ENCODE results near the gene TMEM203. TPM values are rescaled to one million over a fixed set of nuclear protein-coding genes. Genes with fewer than 3 reads are reported as not detected.

TMEM203 gene
- total RNA-seq, 1 experiment from 2014 or later = 35.5 TPM

DNA sequence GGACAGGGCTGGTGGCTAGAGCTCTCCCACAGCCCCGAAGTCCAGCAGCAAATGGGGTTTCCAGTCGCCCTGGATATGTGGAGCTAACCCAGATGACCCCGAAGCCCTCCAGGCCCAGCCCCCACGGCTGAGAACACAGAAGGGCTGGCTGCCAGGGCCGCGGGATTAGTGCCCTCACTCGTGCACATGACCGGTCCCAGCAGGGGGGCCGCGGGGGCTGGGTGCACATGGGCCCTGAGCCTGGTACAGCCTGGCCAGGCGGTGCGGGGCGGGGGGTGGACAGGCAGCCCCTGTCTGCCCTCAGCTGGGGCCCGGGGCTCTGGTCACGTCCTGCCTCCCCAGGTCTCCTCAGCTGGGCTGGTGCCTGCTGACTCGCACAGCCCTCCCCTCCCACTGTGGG is 11.1 kb downstream of the TMEM203 start:
- Histone ChIP-seq H2BK12ac (ENCODE audit: insufficient read length, low read depth, low read length) (no peak overlapping the region), H2BK120ac (ENCODE audit: low read depth, low read length, poor library complexity, severe bottlenecking) (no peak overlapping the region), H2BK5ac (ENCODE audit: insufficient read length, low read length) (no peak overlapping the region), H3K27ac (ENCODE audit: insufficient read length, low read depth, low read length) (no peak overlapping the region), H3K56ac (ENCODE audit: insufficient read length, low read depth, low read length) (no peak overlapping the region), H3K4me2 (ENCODE audit: insufficient read depth, insufficient read length, low read length) (no peak overlapping the region), H4K8ac (replicated peaks; ENCODE audit: insufficient read length, low read depth, low read length) (no peak overlapping the region), H4K20me1 (ENCODE audit: control insufficient read depth, insufficient read depth, insufficient read length) (no peaks in the 10 kb centered on the region), H3K23me2 (ENCODE audit: insufficient read length, low read depth, low read length, poor library complexity, severe bottlenecking) (peaks cover 2% of the 10 kb centered on the region), H3K79me1 (ENCODE audit: insufficient read depth, low read depth, low read length, poor library complexity, severe bottlenecking) (peaks cover 3% of the 10 kb centered on the region), H3K79me2 (ENCODE audit: insufficient read depth, low read length) (0 out of 2 replicates have a peak, but pooled peaks cover 2% of the 10 kb centered on the region), H2AFZ (ENCODE audit: low read length) (no peak overlapping the region), H4K5ac (ENCODE audit: insufficient read length, low read depth, low read length) (no peak overlapping the region), H3K18ac (ENCODE audit: insufficient read length, low read depth, low read length) (no peak overlapping the region), H3K27me3 (ENCODE audit: insufficient read depth, low read length) (no peaks in the 10 kb centered on the region), H2BK20ac (ENCODE audit: low read depth, low read length, poor library complexity, severe bottlenecking) (no peak overlapping the region), H2AK5ac (ENCODE audit: insufficient read length, low read length) (no peak overlapping the region), H3K9ac (ENCODE audit: extremely low read depth, insufficient read length, low read length) (no peak overlapping the region), H3K4me1 (ENCODE audit: insufficient read depth, low read length) (peaks cover 4% of the 10 kb centered on the region; the same call in 1 of the 2 replicates), H3K14ac (ENCODE audit: insufficient read depth, low read length) (no peak overlapping the region; the same call in 1 of the 2 replicates), H3T11ph (ENCODE audit: low read length) (no peak overlapping the region), H3K4ac (ENCODE audit: low read depth, low read length) (no peak overlapping the region), H3K23ac (ENCODE audit: insufficient read length, low read depth, low read length) (no peak overlapping the region), H2BK15ac (ENCODE audit: low read depth, low read length) (no peak overlapping the region), H3K9me3 (ENCODE audit: control insufficient read depth, low read depth, low read length) (no peaks in the 10 kb centered on the region), H4K91ac (ENCODE audit: insufficient read length, low read depth, low read length) (no peak overlapping the region)
- H3K27me3 Mint-ChIP-seq (ENCODE audit: low read depth) = no peaks in the 10 kb centered on the region
- peaks cover 8 to 17% of the 10 kb centered on the region in 2 experiments for H3K4me1 Mint-ChIP-seq
- no peaks in the 10 kb centered on the region for H3K9me3 Mint-ChIP-seq
- no peak for DNase-seq
- H3K27ac Mint-ChIP-seq = no peak overlapping the region
- peaks cover 5 to 15% (median 11%) of the 10 kb centered on the region in 3 experiments; a peak in 5 of 7 replicates for H3K36me3 Mint-ChIP-seq (ENCODE audit: insufficient read depth in 1 of 3, low read depth in 3 of 3)
- TF ChIP-seq, protein P1, sequence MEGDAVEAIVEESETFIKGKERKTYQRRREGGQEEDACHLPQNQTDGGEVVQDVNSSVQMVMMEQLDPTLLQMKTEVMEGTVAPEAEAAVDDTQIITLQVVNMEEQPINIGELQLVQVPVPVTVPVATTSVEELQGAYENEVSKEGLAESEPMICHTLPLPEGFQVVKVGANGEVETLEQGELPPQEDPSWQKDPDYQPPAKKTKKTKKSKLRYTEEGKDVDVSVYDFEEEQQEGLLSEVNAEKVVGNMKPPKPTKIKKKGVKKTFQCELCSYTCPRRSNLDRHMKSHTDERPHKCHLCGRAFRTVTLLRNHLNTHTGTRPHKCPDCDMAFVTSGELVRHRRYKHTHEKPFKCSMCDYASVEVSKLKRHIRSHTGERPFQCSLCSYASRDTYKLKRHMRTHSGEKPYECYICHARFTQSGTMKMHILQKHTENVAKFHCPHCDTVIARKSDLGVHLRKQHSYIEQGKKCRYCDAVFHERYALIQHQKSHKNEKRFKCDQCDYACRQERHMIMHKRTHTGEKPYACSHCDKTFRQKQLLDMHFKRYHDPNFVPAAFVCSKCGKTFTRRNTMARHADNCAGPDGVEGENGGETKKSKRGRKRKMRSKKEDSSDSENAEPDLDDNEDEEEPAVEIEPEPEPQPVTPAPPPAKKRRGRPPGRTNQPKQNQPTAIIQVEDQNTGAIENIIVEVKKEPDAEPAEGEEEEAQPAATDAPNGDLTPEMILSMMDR (conservative IDR thresholded peaks at IDR 0.05) = no peak
- WGBS (ENCODE audit: extremely low coverage, insufficient read length, low lambda C conversion rate) = no CpG with 5 or more reads among the region's 16 CpGs
- H3K4me3 Mint-ChIP-seq = no peak overlapping the region
